ENCODE data around the gene RCOR1.

- TF ChIP-seq CTCF (IDR thresholded peaks at IDR 0.05; ENCODE audit: insufficient read depth, low read length, poor library complexity, severe bottlenecking) (no peak), EZH2phosphoT487 (conservative IDR thresholded peaks at IDR 0.05; ENCODE audit: low read length) (no peak)
Measured at GRCh38 chr14:102675396-102675795, 82.9 kb downstream of the RCOR1 start.
